BLaER1 treated with 17β-estradiol and CSF1 and Interleukin-3, amounts not matched to agents 10 nM and 100 nM (cell line): ENCODE measurements around the gene GNAO1.
"Not testable (repeated sequence)": the region's sequence is repeated elsewhere in the genome, so short reads cannot be mapped to it uniquely, and the experiment has no call there.

ENCODE experiments used
- H3K27ac ChIP-seq, 11 experiments: shearing (Covaris generic); formaldehyde crosslinking; 2 replicates each; pipeline ENCODE4 v1.8.1; 2022
- H3K27me3 ChIP-seq, 11 experiments: shearing (Covaris generic); formaldehyde crosslinking; 2 replicates each; pipeline ENCODE4 v1.8.1; 2022
- H3K36me3 ChIP-seq, 11 experiments: shearing (Covaris generic); formaldehyde crosslinking; 2 replicates each; pipeline ENCODE4 v1.8.1; 2022
- H3K4me1 ChIP-seq, 10 experiments: shearing (Covaris generic); formaldehyde crosslinking; 2 replicates each; pipeline ENCODE4 v1.8.1; 2022
- H3K4me2 ChIP-seq, 11 experiments: shearing (Covaris generic); formaldehyde crosslinking; 2 replicates each; pipeline ENCODE4 v1.8.1; 2022
- H3K4me3 ChIP-seq, 10 experiments: shearing (Covaris generic); formaldehyde crosslinking; 2 replicates each; pipeline ENCODE4 v1.8.1; 2022
- H3K9ac ChIP-seq, 11 experiments: shearing (Covaris generic); formaldehyde crosslinking; 2 replicates each; pipeline ENCODE4 v1.8.1; 2022
- H3K9me3 ChIP-seq, 11 experiments: shearing (Covaris generic); formaldehyde crosslinking; replicated peaks in 1 of 11; 2 replicates each; pipeline ENCODE4 v1.8.1; 2022
- H4K20me1 ChIP-seq, 11 experiments: shearing (Covaris generic); formaldehyde crosslinking; 2 replicates each; pipeline ENCODE4 v1.8.1; 2022
- Cebpa-rat ChIP-seq, 11 experiments: shearing (Covaris generic); IDR thresholded peaks; 2 replicates each; pipeline ENCODE4 v1.8.1; 2022

The GNAO1 gene

GRCh38 chr16:56369202-56369601 is 177.9 kb downstream of the GNAO1 start:
- no peak overlapping the region for H3K4me3 ChIP-seq
- H3K27ac ChIP-seq, result no peak overlapping the region
- no peak overlapping the region for H3K4me2 ChIP-seq
- H3K27me3 ChIP-seq, result no peaks in the 10 kb centered on the region
- H3K4me1 ChIP-seq, result peaks cover 0 to 11% (median 4%) of the 10 kb centered on the region in 10 experiments; a peak in 7 of 20 replicates
- H3K36me3 ChIP-seq, result peaks cover 71 to 100% (median 93%) of the 10 kb centered on the region in 11 experiments
- H3K9me3 ChIP-seq, result no peaks in the 10 kb centered on the region
- peaks cover 0 to 37% (median 13%) of the 10 kb centered on the region in 11 experiments; a peak in 8 of 22 replicates for H4K20me1 ChIP-seq
- no peak overlapping the region for H3K9ac ChIP-seq
- no peak for TF ChIP-seq Cebpa-rat (IDR thresholded peaks at IDR 0.05)

GRCh38 chr16:56370185-56370874 is 179.0 kb downstream of the GNAO1 start:
- H3K27ac ChIP-seq, result no peak overlapping the region
- no peak overlapping the region for H3K4me2 ChIP-seq
- H3K4me3 ChIP-seq, result no peak overlapping the region
- H3K9ac ChIP-seq, result no peak overlapping the region
- H3K4me1 ChIP-seq, result peaks cover 0 to 11% (median 5%) of the 10 kb centered on the region in 10 experiments; a peak in 8 of 20 replicates
- no peaks in the 10 kb centered on the region for H3K27me3 ChIP-seq
- peaks cover 0 to 43% (median 13%) of the 10 kb centered on the region in 11 experiments; a peak in 8 of 22 replicates for H4K20me1 ChIP-seq
- no peaks in the 10 kb centered on the region for H3K9me3 ChIP-seq
- H3K36me3 ChIP-seq, result peaks cover 68 to 98% (median 88%) of the 10 kb centered on the region in 11 experiments
- TF ChIP-seq Cebpa-rat (IDR thresholded peaks at IDR 0.05), result no peak

GRCh38 chr16:56370875-56371659 is 179.8 kb downstream of the GNAO1 start:
- H3K36me3 ChIP-seq, result peaks cover 62 to 100% (median 87%) of the 10 kb centered on the region in 11 experiments

GRCh38 chr16:56371660-56371937 is 180.3 kb downstream of the GNAO1 start:
- no peak overlapping the region for H3K9ac ChIP-seq
- peaks cover 0 to 11% (median 7%) of the 10 kb centered on the region in 10 experiments; a peak in 8 of 20 replicates for H3K4me1 ChIP-seq
- peaks cover 59 to 96% (median 84%) of the 10 kb centered on the region in 11 experiments for H3K36me3 ChIP-seq
- no peak overlapping the region for H3K4me2 ChIP-seq
- peaks cover 0 to 55% (median 15%) of the 10 kb centered on the region in 11 experiments; a peak in 10 of 22 replicates for H4K20me1 ChIP-seq
- H3K9me3 ChIP-seq, result no peaks in the 10 kb centered on the region
- no peak for TF ChIP-seq Cebpa-rat (IDR thresholded peaks at IDR 0.05)
- no peak overlapping the region for H3K4me3 ChIP-seq
- H3K27ac ChIP-seq, result no peak overlapping the region
- no peaks in the 10 kb centered on the region for H3K27me3 ChIP-seq

More at GRCh38 chr16:56370875-56371659, 179.8 kb downstream of the GNAO1 start:
- no peak for TF ChIP-seq Cebpa-rat (IDR thresholded peaks at IDR 0.05)
- Histone ChIP-seq H3K4me3 (no peak overlapping the region), H4K20me1 (peaks cover 0 to 50% (median 15%) of the 10 kb centered on the region in 11 experiments; a peak in 10 of 22 replicates), H3K4me2 (no peak overlapping the region), H3K27me3 (no peaks in the 10 kb centered on the region), H3K9ac (no peak overlapping the region), H3K4me1 (peaks cover 0 to 11% (median 7%) of the 10 kb centered on the region in 10 experiments; a peak in 8 of 20 replicates), H3K27ac (no peak overlapping the region), H3K9me3 (no peaks in the 10 kb centered on the region)

GRCh38 chr16:56372013-56372634 is 180.8 kb downstream of the GNAO1 start:
- Histone ChIP-seq H4K20me1 (peaks cover 0 to 61% (median 15%) of the 10 kb centered on the region in 11 experiments; a peak in 10 of 22 replicates), H3K27ac (no peak overlapping the region), H3K4me3 (no peak overlapping the region), H3K9ac (no peak overlapping the region), H3K4me1 (peaks cover 0 to 11% (median 7%) of the 10 kb centered on the region in 10 experiments; a peak in 8 of 20 replicates), H3K4me2 (no peak overlapping the region), H3K27me3 (no peaks in the 10 kb centered on the region), H3K9me3 (no peaks in the 10 kb centered on the region), H3K36me3 (peaks cover 54 to 91% (median 78%) of the 10 kb centered on the region in 11 experiments)
- no peak for TF ChIP-seq Cebpa-rat (IDR thresholded peaks at IDR 0.05)

- no peak for TF ChIP-seq Cebpa-rat (IDR thresholded peaks at IDR 0.05)
- Histone ChIP-seq H3K4me3 (no peak overlapping the region), H3K4me2 (peak overlapping the region in 2 of 11 experiments; percentile 17 to 32; a peak in 2 of 22 replicates)
Measured at GRCh38 chr16:56373003-56373402, 181.7 kb downstream of the GNAO1 start.

GRCh38 chr16:56375792-56376191 is 184.5 kb downstream of the GNAO1 start:
- H3K4me3 ChIP-seq, H3K27ac ChIP-seq, H3K27me3 ChIP-seq, H3K4me2 ChIP-seq, H3K9ac ChIP-seq: not testable (repeated sequence)
- Histone ChIP-seq H4K20me1 (peaks cover 0 to 67% (median 15%) of the 10 kb centered on the region in 11 experiments; a peak in 10 of 22 replicates), H3K36me3 (peaks cover 60 to 91% (median 78%) of the 10 kb centered on the region in 11 experiments), H3K4me1 (peaks cover 0 to 11% (median 6%) of the 10 kb centered on the region in 10 experiments; a peak in 8 of 20 replicates), H3K9me3 (peaks cover 19 to 30% (median 21%) of the 10 kb centered on the region in 11 experiments)
- TF ChIP-seq Cebpa-rat (IDR thresholded peaks at IDR 0.05), result peak in 1 of 11 experiments; percentile 21; a peak in 1 of 22 replicates

More at GRCh38 chr16:56373003-56373402, 181.7 kb downstream of the GNAO1 start:
- Histone ChIP-seq H3K27ac (no peak overlapping the region), H3K4me1 (peaks cover 0 to 11% (median 7%) of the 10 kb centered on the region in 10 experiments; a peak in 8 of 20 replicates), H4K20me1 (peaks cover 0 to 69% (median 15%) of the 10 kb centered on the region in 11 experiments; a peak in 10 of 22 replicates), H3K9me3 (peaks cover 0 to 2% (median 0%) of the 10 kb centered on the region in 11 experiments; a peak in 1 of 22 replicates), H3K27me3 (no peaks in the 10 kb centered on the region), H3K36me3 (peaks cover 54 to 91% (median 76%) of the 10 kb centered on the region in 11 experiments), H3K9ac (no peak overlapping the region)

- Histone ChIP-seq H4K20me1 (peaks cover 0 to 38% (median 4%) of the 10 kb centered on the region in 11 experiments; a peak in 7 of 22 replicates), H3K36me3 (peaks cover 66 to 93% (median 80%) of the 10 kb centered on the region in 11 experiments), H3K9me3 (peaks cover 50 to 61% (median 52%) of the 10 kb centered on the region in 11 experiments)
- H3K4me3 ChIP-seq, H3K4me1 ChIP-seq, H3K4me2 ChIP-seq, H3K27me3 ChIP-seq, H3K27ac ChIP-seq, H3K9ac ChIP-seq: not testable (repeated sequence)
Measured at GRCh38 chr16:56379044-56379443, 187.8 kb downstream of the GNAO1 start.

- H3K36me3 ChIP-seq, result peaks cover 82 to 93% (median 87%) of the 10 kb centered on the region in 11 experiments
- H3K4me3 ChIP-seq, result peak overlapping the region in 1 of 10 experiments; percentile 16; a peak in 2 of 20 replicates
- peaks cover 50 to 62% (median 55%) of the 10 kb centered on the region in 11 experiments for H3K9me3 ChIP-seq
- not testable (repeated sequence) for H3K4me1 ChIP-seq, H3K27ac ChIP-seq, H3K27me3 ChIP-seq, H3K9ac ChIP-seq, H3K4me2 ChIP-seq
- peaks cover 0 to 25% (median 0%) of the 10 kb centered on the region in 11 experiments; a peak in 6 of 22 replicates for H4K20me1 ChIP-seq
Measured at GRCh38 chr16:56380778-56381485, 189.6 kb downstream of the GNAO1 start.
